NCI-H524 (cell line): ENCODE data around the gene TLL2.

Source experiments
- DNase-seq, 2 experiments: peaks; one replicate each; lab custom pipeline; 2025; lab: John Stamatoyannopoulos, UW

Gene TLL2

DNA sequence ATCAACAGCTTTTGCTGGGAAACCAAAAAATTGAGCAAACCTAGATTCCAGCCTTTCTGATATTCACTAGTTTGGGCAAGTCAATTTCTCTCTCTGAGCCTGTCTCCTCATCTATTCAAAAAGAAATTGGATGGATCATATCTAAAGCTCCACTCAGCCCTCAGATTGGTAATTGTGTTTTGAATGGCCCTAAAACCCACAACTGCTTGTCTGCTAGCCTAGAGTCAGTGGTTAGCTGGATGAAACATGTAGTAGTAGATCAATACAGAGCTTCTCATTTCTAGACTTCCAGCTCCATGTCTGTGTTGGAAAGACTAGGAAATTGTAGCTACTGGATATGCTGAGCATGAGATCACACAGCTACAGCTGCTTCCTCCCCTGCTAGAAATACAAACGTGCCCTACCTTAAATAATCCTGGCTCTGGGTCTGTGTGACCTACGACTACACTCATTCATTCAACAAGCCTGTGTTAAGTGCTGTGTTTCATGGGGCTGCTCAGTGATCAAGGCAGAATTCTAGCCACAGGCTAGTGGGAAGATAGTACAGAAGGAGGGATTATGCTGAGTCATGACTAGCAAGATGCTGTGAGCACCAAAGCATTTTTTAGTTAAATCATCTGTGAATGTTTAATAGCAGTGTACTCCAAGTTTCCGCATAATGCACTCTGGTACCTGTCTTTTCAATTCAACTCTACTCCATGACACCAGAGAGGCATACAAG, 193.8 kb downstream of the TLL2 start:
- no peak for DNase-seq

DNA sequence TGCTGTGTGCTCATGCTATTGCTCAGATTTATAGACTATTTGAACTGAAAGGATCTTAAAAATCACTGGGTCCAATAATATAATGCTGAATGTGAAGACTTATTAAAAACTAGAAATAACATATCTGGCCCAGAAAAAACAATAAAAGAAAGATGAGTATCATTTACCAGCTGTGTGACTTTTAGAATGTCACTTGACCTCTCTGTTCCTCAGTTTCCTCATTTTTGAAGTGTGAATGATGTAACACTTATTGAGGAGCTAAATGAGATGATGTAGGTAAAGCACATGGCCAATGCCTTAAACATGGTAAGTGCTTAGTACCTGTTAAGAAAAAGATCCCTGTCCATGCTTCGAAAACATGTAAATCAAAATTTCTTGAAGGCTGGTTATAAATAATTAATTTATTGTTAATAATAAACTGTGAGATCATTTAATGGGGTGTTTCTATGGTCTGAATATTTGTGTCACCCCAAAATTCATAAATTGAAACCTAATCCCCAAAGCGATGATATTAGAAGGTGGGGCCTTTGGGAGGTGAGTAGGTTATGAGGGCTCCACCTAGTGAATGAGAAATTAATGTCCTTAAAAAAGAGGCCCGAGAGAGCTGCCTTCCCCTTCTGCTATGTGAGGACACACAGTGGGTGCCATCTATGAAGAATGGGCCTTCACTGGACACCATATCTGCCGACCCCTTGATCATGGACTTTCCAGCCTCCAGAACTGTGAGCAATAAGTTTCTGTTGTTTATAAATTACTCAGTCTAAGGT, 196.5 kb downstream of the TLL2 start:
- no peak for DNase-seq
